ENCODE measurements around the gene SMPD3.

The SMPD3 gene

DNA sequence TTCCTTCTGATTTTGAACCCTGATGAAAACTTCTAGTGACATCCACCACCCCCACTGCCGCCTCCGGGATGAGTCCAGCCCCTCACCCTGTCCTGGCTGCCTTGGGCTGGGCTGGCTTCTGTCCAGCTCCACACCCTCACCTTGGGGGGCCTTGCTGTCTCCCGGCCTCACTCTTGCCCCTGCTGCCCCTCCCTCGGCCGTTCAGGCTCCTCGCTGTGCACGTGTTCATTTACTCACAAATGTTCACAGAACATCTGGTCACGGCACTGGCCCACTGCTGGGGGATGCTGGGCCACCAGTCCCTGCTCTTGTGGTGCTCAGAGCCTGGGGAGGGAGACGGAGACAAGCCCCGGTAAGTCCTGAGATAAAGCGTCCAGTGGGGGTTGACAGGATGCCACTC is 96.8 kb downstream of the SMPD3 start:
- no peak for FAIRE-seq

DNA sequence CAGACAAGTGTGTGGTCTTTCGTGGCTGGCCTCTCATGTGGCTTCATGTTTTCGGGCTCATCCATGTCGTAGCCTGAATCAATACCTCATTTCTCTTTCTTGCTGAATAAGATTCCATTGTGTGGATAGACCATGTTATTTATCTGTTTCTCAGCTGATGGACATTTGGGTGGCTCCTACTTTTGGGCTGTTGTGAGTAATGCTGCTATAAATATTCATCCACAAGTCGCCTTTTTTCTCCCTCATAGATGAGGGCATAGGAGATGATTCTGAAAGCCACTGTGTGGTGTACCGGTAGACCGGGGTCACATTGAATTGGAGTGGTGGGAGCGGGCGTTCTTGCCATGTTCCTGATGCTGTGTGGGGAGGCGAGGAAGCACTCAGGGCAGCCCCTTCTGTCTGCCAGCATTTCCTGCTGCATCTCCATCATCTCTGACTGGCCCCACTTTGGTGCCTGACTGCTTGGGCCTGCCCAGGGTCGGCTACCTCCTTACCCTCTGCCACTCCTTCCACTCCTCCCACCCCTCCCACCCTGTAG is 97.4 kb downstream of the SMPD3 start:
- FAIRE-seq: no peak

DNA sequence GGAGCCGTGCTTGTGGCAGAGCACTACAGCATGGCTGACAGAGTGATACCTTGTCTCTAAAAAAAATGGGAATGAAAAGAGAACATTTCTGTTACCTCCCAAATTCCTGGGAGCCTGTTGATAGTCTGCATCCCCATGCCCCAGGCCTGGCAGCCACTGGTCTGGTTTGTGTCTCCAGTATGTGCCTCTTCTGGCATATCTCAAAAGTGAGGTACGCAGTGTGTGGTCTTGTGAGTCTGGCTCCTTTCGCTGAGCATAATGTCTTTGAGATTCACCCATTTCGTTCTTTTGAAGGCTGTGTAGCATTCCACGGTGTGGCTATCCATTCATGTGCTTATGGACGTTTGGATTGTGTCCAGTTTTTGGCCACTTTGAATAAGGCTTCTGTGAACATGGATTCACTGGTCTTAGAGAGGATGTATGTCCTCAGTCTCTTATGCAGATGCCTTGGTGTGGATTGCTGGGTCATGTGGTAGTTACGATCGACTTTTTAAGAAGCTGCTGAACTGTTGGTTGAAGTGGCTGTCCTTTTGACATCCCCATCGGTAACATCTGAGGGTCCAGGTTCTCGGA is 98.4 kb downstream of the SMPD3 start:
- no peak for FAIRE-seq

DNA sequence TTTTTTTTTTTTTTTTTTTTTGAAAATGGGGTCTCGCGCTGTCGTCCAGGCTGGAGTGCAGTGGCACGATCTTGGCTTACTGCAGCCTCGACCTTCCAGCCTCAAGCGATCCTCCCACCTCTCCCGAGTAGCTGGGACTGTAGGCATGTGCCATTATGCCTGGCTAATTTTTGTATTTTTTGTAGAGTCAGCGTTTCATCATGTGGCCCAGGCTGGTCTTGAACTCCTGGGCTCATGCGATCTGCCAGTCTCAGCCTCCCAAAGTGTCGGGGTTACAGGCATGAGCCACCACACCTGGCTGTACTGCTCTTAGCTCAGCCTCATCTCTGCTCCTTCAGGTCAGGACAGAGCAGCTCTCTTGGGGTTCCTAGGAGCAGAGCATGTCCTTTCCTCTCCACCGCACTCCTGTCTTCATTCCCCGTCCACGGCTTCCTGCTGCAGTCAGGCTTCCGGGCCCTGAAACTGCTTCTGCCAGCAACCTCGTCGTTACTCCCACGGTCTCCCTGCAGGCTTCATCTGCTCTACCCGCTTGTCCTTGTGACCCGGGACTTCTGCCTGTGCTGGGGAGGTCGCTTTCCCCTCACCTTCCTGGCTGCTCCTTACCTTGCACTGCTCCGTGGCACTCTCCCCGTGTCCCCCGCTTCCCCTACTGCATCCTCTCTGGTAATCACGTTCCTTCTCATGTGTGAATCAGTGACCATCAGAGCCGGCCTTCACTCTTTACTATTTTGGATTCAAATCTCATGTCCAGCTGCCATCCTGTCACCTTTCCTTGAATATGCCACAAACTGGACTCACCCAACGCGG is 99.5 kb downstream of the SMPD3 start:
- FAIRE-seq: no peak

DNA sequence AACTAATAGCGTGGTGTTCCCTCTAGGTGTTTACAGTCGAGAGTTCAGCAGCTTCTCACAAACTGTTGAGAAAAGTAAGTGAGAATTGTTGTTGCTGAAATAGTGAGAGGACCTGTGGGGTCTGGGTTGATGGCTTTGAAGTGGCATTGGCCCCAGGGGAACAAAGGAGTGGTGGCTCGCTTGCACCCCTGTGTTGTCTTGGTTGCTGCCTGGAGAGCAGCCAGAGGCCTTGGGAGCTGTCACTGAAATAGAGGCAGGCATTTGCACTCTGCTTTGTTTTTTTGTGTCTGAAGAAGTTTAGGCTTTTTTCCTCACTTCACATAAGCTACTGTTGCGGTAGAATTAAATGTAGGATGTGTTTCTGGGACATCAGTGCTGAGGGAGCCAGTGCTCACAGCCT is 100.7 kb downstream of the SMPD3 start:
- no peak for FAIRE-seq

DNA sequence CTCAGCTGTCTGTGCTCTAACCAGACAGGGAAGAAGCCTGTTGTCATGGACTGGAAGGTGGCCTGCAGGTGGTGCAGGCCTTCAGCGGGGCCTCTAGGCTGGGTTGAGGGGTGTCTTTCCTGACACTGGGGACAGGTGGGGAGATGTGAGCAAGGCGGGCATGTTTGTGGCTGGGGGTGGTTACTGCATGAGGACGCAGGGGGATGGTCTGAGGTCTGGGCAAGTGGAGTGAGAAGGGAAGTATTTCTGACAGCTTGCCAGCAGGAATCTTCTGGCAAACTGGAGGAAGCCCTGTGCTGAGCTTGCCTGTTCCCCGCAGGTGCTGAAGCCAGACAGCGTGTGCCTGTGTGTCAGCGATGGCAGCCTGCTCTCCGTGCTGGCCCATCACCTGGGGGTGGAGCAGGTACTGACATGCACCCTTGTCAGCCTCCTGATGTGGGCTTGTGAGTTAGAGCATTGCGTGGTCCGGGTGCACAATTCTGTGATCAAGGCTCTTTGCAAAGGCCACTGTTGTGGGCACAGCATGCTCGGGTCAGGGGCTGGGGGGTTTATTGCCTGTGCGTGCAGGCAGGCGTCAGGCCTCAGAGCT is 101.3 kb downstream of the SMPD3 start:
- FAIRE-seq: no peak

DNA sequence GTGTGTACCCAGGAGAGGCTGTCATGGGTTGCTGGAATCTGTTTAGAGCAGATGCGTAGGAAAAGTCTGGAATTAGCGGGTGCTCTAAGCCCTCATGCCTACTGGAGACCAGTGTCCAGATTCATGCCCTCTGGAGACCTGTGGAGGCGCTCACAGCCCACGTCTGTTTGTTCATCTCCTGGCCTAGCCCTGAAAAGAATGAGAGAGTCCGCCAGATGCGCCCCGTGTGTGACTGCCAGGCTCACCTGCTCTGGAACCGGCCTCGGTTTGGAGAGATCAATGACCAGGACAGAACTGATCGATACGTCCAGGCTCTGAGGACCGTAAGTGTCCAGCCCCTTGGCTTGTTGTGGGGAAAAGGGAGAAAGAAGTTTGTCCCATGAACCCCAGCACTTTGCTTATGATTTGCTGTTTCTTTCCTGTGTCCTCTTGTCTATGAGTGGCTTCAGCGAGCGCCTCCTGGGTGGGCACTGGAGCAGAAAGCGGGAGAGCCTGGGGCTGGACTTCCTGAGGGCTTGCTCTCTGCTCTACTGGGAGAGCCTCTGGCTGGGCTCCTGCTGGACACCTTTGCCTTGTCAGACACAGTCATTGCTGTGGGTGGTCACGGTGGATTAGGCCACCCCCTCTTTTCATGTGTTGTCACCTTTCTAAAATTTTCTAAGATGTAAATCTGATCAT is 102.2 kb downstream of the SMPD3 start:
- FAIRE-seq: no peak

DNA sequence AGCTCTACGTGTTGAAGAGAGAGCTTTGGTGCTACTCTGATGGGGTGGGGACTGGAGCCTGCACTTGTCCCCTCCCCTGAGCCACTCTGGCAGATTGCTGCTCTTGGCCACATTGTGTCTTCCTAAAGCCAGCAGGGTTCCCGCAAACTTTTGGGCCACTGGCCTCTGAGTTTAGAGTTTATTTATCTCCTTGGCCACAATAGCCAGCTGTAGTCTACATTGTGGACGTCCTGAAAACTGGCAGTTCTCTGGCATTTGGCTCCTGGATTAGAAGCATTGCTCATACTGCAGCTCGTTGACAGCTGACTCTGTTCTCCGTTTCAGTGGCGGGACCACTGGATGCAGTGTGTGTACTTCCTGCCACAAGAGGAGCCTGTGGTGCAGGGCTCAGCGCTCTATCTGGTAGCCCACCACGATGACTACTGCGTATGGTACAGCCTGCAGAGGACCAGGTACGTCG is 102.9 kb downstream of the SMPD3 start:
- no peak for FAIRE-seq

DNA sequence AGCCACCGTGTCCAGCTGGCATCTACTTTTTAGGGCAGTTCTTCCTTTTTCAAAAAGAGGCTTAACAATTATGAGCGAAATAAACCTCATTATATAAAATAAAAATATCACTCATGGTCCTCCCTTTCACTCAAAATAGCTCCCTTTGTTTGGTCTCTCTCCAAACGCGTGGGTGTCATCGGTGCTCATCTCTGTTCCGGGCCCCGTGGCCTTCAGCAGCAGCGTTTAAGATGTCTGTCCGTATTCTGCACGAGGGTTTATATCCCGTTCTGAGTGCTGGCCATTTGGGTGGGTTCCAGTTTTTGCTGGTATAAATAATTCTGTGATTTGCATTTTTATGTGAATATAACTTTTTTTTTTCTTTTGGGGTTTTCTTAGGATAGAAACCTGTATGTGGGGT is 104.1 kb downstream of the SMPD3 start:
- no peak for FAIRE-seq

DNA sequence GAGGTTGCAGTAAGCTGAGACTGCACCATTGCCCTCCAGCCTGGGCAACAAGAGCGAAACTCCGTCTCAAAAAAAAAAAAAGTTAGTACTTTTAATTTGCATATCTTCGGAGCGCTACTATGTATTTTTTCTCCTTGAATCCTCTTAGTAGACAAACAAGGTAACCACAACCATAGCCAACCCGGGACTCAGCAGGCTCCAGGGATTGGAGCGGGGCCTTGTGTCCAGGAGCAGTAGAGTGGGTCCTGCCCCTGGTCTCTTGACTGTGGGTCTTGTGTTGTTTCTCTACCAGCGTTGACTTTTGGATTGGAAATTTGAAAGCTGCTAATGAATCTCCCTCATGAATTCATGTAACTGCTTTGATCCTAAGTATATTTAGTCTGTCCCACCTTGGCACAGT is 105.2 kb downstream of the SMPD3 start:
- no peak for FAIRE-seq

DNA sequence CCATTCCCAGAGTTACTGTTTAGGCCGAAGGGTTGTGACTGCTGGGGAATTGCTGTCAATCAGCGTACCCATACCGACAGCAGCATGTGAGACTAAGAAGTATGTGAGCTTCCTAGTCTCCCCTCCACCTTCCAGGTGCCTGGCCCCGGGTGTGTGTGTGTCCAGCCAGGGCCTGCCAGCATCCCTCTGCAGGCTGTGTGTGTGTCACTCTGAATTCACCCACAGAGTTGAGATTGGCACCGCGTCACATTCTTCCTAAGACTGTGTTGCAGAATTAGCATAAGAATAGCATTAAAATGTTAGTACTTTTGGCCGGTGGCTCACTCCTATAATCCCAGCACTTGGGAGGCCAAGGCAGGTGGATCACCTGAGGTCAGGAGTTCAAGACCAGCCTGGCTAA is 105.7 kb downstream of the SMPD3 start:
- FAIRE-seq: no peak

DNA sequence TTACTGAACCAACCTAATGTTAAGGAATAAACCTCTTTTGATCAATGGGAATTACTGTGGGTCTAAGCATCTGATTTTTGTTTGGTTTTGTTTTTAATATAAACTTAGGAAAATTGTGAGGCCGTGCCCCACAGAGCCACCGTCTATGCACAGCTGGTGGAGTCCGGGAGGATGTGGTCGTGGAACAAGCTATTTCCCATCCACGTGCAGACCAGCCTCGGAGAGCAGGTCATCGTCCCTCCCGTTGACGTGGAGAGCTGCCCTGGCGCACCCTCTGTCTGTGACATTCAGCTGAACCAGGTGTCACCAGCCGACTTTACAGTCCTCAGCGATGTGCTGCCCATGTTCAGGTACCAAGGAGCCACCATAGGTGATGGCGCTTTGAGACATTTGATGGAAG is 109.1 kb downstream of the SMPD3 start:
- no peak for FAIRE-seq

DNA sequence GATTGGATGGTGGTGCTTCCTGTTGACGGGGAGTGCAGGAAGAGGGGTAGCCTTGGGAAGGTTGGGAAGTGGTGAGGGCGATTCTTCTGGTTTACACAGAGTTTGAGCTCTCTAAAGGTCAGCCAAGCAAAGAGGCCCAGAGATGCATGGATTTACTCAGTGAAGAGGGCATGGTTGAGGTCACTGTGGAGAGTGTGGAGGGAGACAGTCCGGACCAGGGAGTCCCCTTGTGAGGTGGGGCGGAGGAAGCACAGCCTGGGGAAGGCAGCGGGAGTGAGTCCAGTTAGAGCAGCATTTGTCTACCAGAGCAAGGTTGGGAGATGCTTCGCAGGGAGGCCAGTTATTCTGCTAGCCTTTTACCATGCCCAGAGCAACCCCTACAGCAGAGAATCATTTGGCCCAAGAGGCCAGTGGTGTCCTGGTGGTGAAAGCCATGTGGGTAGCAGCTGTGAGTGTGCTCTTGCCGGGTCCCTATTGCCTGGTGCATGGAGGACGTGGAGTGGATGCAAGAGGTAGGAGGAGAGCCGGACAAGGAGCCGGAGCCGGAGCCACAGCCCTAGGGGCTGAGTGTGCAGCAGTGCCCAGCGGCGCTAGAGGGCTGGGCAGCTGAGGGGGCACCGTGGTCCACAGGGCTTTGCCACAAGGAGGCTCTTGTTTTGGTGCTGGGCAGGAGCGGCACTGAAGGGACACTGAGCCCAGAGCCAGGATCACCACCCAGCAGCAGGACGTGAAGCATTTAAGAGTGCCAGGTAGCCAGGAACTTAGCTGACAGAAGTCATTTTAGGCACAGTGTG is 109.8 kb downstream of the SMPD3 start:
- FAIRE-seq: no peak

DNA sequence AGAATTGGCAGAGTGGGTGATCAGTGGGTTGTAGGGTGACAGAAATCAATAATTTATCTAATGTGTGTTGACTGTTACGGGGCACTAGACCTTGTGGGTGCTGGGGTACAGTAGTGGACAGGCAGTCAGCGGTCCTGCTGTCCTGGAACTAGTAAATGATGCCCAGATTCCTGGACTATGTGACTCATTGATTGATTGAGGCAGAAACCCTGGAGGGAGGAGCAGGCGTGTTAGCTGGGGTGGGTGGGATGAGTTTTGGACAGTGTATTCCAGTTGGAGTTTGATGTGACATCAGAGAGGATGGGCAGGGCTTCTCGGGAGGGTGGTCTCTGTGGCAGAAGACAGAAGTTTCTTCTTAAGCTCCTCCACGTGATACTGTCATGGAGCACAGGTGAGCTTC is 113.1 kb downstream of the SMPD3 start:
- FAIRE-seq: no peak

DNA sequence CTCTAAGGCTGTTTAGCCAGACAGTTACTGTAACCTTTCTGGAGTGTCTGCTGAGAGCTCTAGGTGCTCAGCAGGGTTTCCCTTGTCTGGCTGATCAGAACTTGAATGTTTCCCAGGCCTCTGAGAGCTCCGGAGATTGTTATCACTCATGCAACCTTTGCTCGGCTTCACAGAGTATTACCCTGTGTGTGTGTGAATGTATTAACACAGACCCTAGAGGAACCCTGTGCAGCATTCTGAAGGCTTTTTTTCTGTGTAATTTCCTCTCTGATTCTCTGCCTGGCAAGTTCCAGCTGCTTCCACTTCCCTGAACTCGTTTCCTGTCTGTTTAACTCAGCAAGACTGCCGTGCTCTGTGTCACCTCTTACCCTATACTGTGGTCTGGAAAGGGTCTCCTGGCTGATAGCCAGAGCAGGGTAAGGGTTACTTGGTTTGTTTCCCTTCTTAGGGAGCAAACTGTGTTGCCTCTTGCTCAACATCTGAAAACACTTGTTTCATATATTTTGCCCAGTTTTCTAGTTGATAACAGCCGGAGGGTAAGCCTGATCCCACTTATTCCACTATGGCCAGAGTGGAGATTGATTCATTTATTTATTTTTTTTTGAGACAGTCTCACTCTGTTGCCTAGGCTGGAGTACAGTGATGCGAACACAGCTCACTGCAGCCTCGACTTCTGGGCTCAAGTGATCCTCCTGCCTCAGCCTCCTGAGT is 115.7 kb downstream of the SMPD3 start:
- FAIRE-seq: no peak

DNA sequence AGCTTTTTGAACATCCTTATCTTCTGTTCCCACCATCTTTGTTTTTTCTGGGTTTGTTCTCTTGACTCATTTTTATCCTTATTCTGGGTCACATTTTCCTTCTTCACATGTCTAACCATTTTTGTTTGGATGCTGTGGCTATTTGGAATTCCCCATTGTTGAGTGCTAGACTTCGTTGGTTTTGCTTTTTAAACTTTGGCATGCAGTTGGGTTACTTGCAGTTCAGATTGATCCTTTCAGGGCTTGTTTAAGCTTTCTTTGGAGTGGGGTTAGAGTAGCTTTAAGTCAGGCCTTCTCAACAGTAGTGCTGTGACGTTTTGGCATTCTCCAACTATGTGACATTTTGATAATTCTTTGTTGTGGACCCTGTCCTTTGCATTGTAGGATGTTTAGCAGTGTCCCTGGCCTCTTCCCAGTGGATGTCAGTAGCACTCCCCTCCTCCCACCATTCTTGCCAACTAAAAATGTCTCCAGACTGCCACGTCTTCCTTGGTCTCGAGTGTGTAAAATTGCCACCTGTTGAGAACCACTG is 116.4 kb downstream of the SMPD3 start:
- no peak for FAIRE-seq

DNA sequence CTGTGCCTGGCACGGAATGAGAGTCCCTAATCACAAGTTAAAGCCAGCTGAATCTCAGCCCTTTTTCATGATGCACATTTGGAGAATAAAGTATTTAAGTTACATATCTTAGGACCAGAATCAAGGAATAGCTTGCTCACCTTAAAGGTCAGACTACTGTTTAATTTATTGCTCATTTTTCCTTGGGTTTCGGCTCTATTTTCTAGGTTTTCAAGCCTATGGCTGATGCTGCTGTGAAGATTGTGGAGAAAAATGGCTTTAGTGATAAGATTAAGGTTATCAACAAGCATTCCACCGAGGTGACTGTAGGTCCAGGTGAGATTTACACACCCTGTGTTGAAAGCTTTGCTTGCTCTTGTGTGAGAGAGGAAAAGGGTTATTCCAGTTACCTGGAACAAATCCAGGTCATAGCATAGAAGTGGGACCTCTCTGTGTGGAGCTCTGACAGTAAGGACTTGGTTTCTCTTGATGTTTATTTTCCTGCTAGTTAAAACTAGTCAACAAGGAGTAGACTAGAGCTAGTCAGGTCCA is 119.4 kb downstream of the SMPD3 start:
- no peak for FAIRE-seq

DNA sequence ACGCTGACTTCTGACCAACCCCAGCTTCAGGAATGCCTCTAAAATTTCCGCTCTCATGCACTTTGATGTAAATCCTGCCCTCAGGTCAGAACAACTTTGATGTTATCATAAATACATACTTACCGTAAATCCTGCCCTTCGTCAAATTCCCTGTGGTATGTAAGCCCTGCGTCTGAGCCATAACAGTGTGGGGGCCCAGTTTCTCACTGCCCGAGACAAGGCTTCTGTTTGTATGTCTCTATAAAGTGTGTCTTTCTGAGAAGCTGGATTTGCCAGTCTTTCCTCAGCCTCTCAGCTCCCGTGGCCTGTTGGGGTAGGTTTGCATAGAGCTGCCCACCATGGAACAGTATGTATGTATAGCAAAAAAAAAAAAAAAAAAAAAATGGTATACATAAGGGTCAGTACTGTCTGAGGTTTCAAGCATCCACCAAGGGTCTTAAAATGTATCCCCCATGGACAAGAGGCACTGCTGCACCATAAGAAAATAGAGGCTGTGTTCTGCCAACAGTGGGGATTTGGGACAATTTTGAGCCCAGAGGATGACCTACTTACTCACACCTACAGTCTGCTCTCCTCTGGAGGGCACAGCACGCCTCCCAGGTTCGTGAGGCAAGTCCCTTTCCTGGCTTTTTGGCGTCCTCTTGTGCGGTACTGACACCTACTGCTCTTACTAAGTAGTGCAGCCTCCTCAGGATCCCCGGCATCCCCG is 120.0 kb downstream of the SMPD3 start:
- no peak for FAIRE-seq

DNA sequence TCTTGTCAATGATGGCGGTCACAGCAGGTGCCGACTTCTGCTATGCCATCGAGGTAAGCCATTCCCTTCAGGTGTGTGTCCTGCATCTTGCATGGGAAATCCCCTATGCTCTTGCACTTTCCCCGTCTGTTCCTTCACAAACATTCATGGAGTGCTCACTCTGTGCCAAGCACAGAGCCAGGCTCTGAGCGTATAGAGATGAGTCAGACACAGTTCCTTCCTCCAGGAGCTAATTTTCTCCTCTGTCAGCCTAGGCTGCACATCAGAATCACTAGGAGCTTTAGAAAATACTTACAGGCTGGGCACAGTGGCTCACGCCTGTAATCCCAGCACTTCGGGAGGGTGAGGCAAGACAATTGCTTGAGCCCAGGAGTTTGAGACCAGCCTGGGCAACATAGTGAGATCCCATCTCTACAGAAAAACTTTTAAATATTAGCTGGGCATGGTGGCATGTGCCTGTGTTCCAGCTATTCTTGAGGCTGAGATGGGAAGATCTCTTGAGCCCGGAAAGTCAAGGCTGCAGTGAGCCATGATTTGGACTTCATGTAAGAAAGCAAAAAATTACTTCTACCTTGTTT is 123.4 kb downstream of the SMPD3 start:
- no peak for FAIRE-seq

DNA sequence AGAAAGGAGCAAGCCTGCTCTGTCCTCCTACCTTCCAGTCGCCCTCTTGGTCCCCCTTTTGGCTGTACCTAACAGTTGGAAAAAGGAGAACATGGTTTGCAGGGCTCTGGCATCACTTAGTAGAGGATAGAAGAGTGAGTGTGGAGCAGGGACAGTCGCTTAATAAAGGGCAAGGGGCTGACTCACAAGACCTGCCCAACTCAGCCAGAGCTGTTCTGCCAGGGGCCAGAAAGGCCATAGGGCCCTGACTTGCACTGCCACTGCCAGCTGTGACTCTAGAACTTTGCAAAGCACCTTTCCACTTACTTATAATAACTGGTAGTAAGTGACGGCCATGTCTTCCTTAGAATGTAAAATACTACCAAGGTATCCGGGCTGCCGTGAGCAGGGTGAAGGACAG is 124.0 kb downstream of the SMPD3 start:
- FAIRE-seq: no peak
